ENCODE data around the gene TBC1D22A. TPM values are rescaled to one million over a fixed set of nuclear protein-coding genes. Genes with fewer than 3 reads are reported as not detected.

TBC1D22A gene
- polyA plus RNA-seq, 1 donor from 2014 or later = 9.3 TPM

DNA sequence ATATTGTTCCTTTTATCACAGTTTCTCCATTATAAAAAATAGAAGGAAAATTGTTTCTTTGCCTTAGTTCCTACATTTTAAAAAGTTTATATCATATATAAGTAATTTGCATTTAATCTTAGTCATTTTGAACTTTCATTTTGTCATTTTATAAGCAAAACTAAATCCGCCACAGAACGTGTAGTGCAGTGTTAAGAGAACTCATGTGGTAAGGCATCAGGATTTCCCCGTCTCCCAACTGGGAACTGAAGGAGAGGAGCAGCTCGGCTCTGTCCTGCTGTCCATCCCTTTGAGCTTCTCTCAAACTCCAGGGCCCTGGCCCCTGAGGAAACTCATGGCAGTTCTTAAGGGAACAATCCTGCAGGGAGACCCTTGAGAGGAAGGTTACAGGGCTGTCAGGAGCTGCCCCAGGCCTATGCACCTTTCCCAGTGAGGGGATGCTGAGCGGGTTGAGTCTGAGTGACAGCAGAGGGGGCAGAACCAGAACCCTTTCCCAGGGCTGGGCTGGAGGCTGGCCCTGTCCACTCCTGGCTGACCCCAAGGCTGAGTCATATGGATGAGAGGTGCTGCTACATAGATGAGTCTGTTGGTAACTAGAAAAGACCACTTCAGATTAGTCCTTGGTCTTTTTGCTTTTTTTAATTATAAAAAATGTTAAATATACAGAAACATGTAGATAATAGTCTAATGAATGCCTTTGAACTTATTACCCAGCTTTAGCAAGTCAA lies 333.1 kb downstream of the TBC1D22A start:
- no peaks in the 10 kb centered on the region for H3K9me3 ChIP-seq (ENCODE audit: low read length)
- no peak overlapping the region for H3K27ac ChIP-seq (ENCODE audit: low read length)
- no peaks in the 10 kb centered on the region for H3F3A ChIP-seq (ENCODE audit: insufficient read depth, low read length, poor library complexity, severe bottlenecking)
- no peak overlapping the region for H3K4me2 ChIP-seq (ENCODE audit: low read length)
- no peaks in the 10 kb centered on the region for H4K20me1 ChIP-seq (ENCODE audit: insufficient read depth)
- no peak overlapping the region for H3K9ac ChIP-seq (ENCODE audit: low read length)
- no peak overlapping the region for H2AFZ ChIP-seq (ENCODE audit: low read depth, low read length)
- H3K9me2 ChIP-seq (ENCODE audit: insufficient read depth, low read length) = no peaks in the 10 kb centered on the region
- H3K79me2 ChIP-seq (replicated peaks; ENCODE audit: insufficient read depth, low read length) = no peaks in the 10 kb centered on the region
- no peak overlapping the region for H3K4me3 ChIP-seq (ENCODE audit: low read length)
- no peak for TF ChIP-seq EZH2 (IDR thresholded peaks at IDR 0.05; ENCODE audit: borderline replicate concordance, insufficient read depth, low read length, poor library complexity, severe bottlenecking)
- TF ChIP-seq, protein P1, sequence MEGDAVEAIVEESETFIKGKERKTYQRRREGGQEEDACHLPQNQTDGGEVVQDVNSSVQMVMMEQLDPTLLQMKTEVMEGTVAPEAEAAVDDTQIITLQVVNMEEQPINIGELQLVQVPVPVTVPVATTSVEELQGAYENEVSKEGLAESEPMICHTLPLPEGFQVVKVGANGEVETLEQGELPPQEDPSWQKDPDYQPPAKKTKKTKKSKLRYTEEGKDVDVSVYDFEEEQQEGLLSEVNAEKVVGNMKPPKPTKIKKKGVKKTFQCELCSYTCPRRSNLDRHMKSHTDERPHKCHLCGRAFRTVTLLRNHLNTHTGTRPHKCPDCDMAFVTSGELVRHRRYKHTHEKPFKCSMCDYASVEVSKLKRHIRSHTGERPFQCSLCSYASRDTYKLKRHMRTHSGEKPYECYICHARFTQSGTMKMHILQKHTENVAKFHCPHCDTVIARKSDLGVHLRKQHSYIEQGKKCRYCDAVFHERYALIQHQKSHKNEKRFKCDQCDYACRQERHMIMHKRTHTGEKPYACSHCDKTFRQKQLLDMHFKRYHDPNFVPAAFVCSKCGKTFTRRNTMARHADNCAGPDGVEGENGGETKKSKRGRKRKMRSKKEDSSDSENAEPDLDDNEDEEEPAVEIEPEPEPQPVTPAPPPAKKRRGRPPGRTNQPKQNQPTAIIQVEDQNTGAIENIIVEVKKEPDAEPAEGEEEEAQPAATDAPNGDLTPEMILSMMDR (IDR thresholded peaks at IDR 0.05; ENCODE audit: poor library complexity, severe bottlenecking) = no peak
- TF ChIP-seq, protein P2, sequence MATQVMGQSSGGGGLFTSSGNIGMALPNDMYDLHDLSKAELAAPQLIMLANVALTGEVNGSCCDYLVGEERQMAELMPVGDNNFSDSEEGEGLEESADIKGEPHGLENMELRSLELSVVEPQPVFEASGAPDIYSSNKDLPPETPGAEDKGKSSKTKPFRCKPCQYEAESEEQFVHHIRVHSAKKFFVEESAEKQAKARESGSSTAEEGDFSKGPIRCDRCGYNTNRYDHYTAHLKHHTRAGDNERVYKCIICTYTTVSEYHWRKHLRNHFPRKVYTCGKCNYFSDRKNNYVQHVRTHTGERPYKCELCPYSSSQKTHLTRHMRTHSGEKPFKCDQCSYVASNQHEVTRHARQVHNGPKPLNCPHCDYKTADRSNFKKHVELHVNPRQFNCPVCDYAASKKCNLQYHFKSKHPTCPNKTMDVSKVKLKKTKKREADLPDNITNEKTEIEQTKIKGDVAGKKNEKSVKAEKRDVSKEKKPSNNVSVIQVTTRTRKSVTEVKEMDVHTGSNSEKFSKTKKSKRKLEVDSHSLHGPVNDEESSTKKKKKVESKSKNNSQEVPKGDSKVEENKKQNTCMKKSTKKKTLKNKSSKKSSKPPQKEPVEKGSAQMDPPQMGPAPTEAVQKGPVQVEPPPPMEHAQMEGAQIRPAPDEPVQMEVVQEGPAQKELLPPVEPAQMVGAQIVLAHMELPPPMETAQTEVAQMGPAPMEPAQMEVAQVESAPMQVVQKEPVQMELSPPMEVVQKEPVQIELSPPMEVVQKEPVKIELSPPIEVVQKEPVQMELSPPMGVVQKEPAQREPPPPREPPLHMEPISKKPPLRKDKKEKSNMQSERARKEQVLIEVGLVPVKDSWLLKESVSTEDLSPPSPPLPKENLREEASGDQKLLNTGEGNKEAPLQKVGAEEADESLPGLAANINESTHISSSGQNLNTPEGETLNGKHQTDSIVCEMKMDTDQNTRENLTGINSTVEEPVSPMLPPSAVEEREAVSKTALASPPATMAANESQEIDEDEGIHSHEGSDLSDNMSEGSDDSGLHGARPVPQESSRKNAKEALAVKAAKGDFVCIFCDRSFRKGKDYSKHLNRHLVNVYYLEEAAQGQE (IDR thresholded peaks at IDR 0.05; ENCODE audit: borderline replicate concordance) = no peak
- no peak for TF ChIP-seq MXI1 (conservative IDR thresholded peaks at IDR 0.05; ENCODE audit: poor library complexity, severe bottlenecking)
- TF ChIP-seq SMC3 (conservative IDR thresholded peaks at IDR 0.05; ENCODE audit: poor library complexity) = no peak
- no peak for TF ChIP-seq TAF1 (IDR thresholded peaks at IDR 0.05; ENCODE audit: low read depth)
- no peak for TF ChIP-seq RAD21 (conservative IDR thresholded peaks at IDR 0.05)
- TF ChIP-seq POLR2AphosphoS5 (IDR thresholded peaks at IDR 0.05) = no peak
- TF ChIP-seq EP300 (conservative IDR thresholded peaks at IDR 0.05; ENCODE audit: poor library complexity, severe bottlenecking) = no peak
- H3K27me3 ChIP-seq (ENCODE audit: insufficient read depth, low read depth, low read length) = no peaks in the 10 kb centered on the region
- no peaks in the 10 kb centered on the region for H3K36me3 ChIP-seq (ENCODE audit: insufficient read depth, low read length)

DNA sequence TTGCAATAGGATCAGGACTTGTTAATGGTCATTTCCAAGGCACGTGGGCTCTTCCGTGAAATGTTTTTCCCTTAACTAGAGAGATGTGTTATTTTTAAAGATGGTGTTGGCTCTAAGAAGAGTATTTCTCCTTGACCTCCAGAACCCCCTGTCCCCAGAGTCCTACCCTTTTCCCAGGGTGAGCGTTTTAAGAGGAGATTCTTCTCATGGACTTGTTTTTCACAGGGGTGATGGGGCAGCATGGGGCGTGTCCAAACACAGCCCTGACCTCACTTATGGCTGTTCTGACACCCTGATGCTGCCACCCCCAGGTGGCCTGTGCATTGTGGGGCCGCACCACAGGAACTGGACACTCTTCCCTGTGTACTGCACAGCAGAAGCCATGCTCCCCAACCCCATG lies 335.7 kb downstream of the TBC1D22A start:
- no peak overlapping the region for H3K4me2 ChIP-seq (ENCODE audit: low read length)

More for the DNA sequence above, 335.7 kb downstream of the TBC1D22A start:
- H3K36me3 ChIP-seq (ENCODE audit: insufficient read depth, low read length) = no peaks in the 10 kb centered on the region
- H2AFZ ChIP-seq (ENCODE audit: low read depth, low read length) = no peak overlapping the region
- H4K20me1 ChIP-seq (ENCODE audit: insufficient read depth) = no peaks in the 10 kb centered on the region
- no peaks in the 10 kb centered on the region for H3K9me3 ChIP-seq (ENCODE audit: low read length)
- H3K27ac ChIP-seq (ENCODE audit: low read length) = no peak overlapping the region
- no peaks in the 10 kb centered on the region for H3K9me2 ChIP-seq (ENCODE audit: insufficient read depth, low read length)
- H3F3A ChIP-seq (ENCODE audit: insufficient read depth, low read length, poor library complexity, severe bottlenecking) = no peaks in the 10 kb centered on the region
- H3K27me3 ChIP-seq (ENCODE audit: insufficient read depth, low read depth, low read length) = no peaks in the 10 kb centered on the region
- H3K79me2 ChIP-seq (replicated peaks; ENCODE audit: insufficient read depth, low read length) = no peaks in the 10 kb centered on the region
- H3K4me3 ChIP-seq (ENCODE audit: low read length) = no peak overlapping the region
- H3K9ac ChIP-seq (ENCODE audit: low read length) = no peak overlapping the region
- TF ChIP-seq EZH2 (IDR thresholded peaks at IDR 0.05; ENCODE audit: borderline replicate concordance, insufficient read depth, low read length, poor library complexity, severe bottlenecking) (no peak), RAD21 (conservative IDR thresholded peaks at IDR 0.05) (no peak), TAF1 (IDR thresholded peaks at IDR 0.05; ENCODE audit: low read depth) (no peak), SMC3 (conservative IDR thresholded peaks at IDR 0.05; ENCODE audit: poor library complexity) (no peak), EP300 (conservative IDR thresholded peaks at IDR 0.05; ENCODE audit: poor library complexity, severe bottlenecking) (no peak), POLR2AphosphoS5 (IDR thresholded peaks at IDR 0.05) (no peak), MXI1 (conservative IDR thresholded peaks at IDR 0.05; ENCODE audit: poor library complexity, severe bottlenecking) (no peak)
- TF ChIP-seq, protein P1 (IDR thresholded peaks at IDR 0.05; ENCODE audit: poor library complexity, severe bottlenecking) = no peak
- TF ChIP-seq, protein P2 (IDR thresholded peaks at IDR 0.05; ENCODE audit: borderline replicate concordance) = no peak
